Measurements from ENCODE around the gene PDE4B.
"Not testable (repeated sequence)": the region's sequence is repeated elsewhere in the genome, so short reads cannot be mapped to it uniquely, and the experiment has no call there.

Gene PDE4B

DNA sequence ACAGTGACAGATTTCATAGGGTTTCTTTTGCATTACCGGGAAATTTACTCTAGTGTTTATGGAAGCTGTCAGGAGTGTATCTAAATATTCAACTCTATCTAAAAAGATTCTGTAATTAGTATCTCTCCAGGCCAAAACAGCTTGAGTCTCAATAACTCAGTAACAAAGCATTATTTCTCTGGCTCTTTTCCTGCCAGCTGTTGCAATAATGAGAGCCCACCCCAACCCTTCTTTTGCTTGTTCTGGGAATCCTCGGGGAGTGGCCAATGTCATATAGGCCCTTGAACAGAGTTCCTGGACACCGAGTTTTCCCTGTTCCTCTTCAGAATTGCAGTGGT lies 621.1 kb downstream of the PDE4B start:
- no peak overlapping the region for H3K4me3 ChIP-seq (ENCODE audit: low read depth, low read length)
- TF ChIP-seq CTCF (IDR thresholded peaks at IDR 0.05; ENCODE audit: control insufficient read depth, extremely low read depth, insufficient read depth), result no peak
- DNase-seq (ENCODE audit: low read depth), result no peak

GRCh38 chr1:66415281-66415680 lies 622.6 kb downstream of the PDE4B start:
- H3K4me3 ChIP-seq (ENCODE audit: low read depth, low read length), result no peak overlapping the region
- DNase-seq (ENCODE audit: low read depth), result no peak
- no peak for TF ChIP-seq CTCF (IDR thresholded peaks at IDR 0.05; ENCODE audit: control insufficient read depth, extremely low read depth, insufficient read depth)

DNA sequence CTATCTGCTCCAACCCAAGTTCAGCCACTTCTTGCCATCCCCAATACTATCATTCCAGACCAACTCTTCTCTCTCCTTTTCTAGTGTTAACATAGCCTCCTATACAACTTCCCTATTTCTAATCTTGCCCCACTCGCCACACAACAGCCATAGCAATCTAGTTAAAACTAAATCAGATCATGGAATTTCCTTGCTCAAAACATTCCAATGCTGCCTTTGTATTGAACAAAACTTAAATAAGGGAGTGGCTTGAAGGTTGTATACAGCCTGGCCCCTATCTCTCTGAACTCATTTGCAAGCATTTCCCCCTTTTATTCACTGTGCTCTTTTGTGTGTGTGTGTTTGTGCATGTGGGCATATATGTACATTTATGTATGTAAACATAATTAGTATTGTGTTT lies 623.2 kb downstream of the PDE4B start:
- TF ChIP-seq CTCF (IDR thresholded peaks at IDR 0.05; ENCODE audit: control insufficient read depth, extremely low read depth, insufficient read depth), result no peak
- no peak overlapping the region for H3K4me3 ChIP-seq (ENCODE audit: low read depth, low read length)
- no peak for DNase-seq (ENCODE audit: low read depth)

- TF ChIP-seq CTCF (IDR thresholded peaks at IDR 0.05; ENCODE audit: control insufficient read depth, extremely low read depth, insufficient read depth), result no peak
- no peak for DNase-seq (ENCODE audit: low read depth)
- H3K4me3 ChIP-seq (ENCODE audit: low read depth, low read length), result no peak overlapping the region
Observed at GRCh38 chr1:66416295-66416694, 623.6 kb downstream of the PDE4B start.

DNA sequence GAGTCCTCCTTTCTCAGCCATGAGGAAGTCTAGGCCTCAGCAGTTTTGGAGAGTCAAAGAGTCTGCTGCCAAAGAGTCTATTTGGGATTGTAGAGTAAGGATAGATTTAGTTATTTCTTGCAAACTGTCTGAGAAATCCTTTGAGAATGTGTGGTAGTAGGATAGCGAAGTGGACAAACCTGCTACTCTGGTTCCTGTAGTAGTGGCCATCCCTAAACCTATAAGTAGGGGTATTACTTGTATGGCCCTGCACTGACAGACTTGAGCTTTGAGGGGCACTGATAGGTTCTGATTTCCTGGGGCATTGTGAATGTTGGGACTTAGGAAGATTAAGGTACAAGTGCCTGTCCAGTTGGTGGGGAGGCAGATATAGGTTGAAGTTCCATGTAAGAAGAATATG lies 625.3 kb downstream of the PDE4B start:
- no peak overlapping the region for H3K4me3 ChIP-seq (ENCODE audit: low read depth, low read length)
- DNase-seq (ENCODE audit: low read depth), result no peak
- no peak for TF ChIP-seq CTCF (IDR thresholded peaks at IDR 0.05; ENCODE audit: control insufficient read depth, extremely low read depth, insufficient read depth)

DNA sequence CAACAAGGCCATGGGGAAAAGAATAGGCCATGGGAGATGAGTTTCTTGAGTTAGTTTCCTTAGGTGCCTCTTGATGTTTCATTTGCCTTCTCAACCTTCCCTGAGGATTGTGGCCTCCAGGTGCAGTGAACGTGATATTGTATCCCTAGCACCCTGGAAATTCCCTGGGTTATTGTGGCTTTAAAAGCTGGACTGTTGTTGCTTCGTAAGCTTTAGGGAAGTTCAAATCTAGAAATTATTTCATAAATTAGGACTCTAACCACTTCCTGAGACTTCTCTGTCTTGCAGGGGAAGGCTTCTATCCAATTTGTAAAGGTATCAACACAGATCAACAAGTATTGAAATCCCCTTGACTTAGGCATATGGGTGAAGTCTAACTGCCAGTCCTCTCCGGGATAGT lies 627.5 kb downstream of the PDE4B start:
- not testable (repeated sequence) for H3K4me3 ChIP-seq (ENCODE audit: low read depth, low read length); DNase-seq (ENCODE audit: low read depth)

DNA sequence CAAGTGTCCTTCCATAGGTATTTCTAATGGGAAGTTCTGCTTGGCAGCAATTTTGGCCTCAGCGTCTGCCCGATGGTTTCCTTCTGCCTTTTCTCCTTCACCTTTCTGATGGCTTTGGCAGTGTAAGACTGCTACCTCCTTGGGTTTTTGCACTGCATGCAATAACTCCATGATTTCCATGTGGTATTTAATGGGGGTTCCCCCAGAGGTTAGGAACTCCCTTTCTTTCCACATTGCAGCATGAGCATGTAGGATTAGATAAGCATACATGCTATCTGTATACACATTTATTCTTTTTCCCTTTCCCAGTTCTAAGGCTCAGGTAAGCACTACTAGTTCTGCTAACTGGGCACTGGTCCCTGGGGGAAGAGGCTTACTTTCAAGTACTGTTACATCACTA lies 628.2 kb downstream of the PDE4B start:
- DNase-seq (ENCODE audit: low read depth); H3K4me3 ChIP-seq (ENCODE audit: low read depth, low read length): not testable (repeated sequence)

- DNase-seq (ENCODE audit: low read depth), result no peak
- H3K4me3 ChIP-seq (ENCODE audit: low read depth, low read length), result no peak overlapping the region
- TF ChIP-seq CTCF (IDR thresholded peaks at IDR 0.05; ENCODE audit: control insufficient read depth, extremely low read depth, insufficient read depth), result no peak
Observed at GRCh38 chr1:66422804-66423203, 630.1 kb downstream of the PDE4B start.

All from LNCaP clone FGC (cell line).